Endothelial cell of umbilical vein (primary cell): ENCODE data around the gene ROPN1B. TPM values are rescaled to one million over a fixed set of nuclear protein-coding genes. Genes with fewer than 3 reads are reported as not detected.

Source experiments
- BruUV-seq: library from RNA; stranded (reverse); fragments of 400-500 nt; replicated peaks from 2 replicates; lab custom pipeline; 2021; lab: Mats Ljungman, UMichigan
- CTCF ChIA-PET: fragments of 300-600, 350-600 bp; sonication (Branson Sonifier 250); formaldehyde crosslinking; loops from one replicate; lab custom pipeline; 2021; ENCODE audit warnings: antibody characterized with exemption, inconsistent platforms; lab: Charles Lee
- POLR2A ChIA-PET: fragments of 300-600, 350-600 bp; sonication (Branson Sonifier 250); formaldehyde crosslinking; loops from one replicate; lab custom pipeline; 2021; ENCODE audit warnings: antibody characterized with exemption, inconsistent platforms; lab: Charles Lee
- DNase-seq: peaks from one replicate; pipeline ENCODE4 v3.0.0-alpha.2; 2011; ENCODE audit warnings: low read depth, low spot score
- FAIRE-seq: peaks from 2 replicates; lab custom pipeline; 2011; peaks lifted over from hg19 to GRCh38; lab: Jason Lieb, UNC
- H2AFZ ChIP-seq: 2 replicates; pipeline ENCODE4 v1.6.0; 2012; ENCODE audit warnings: low read depth, low read length, control low read depth, inconsistent platforms
- H3K27ac ChIP-seq: 2 replicates; pipeline ENCODE4 v1.5.1; 2011; ENCODE audit warnings: low read depth, mild to moderate bottlenecking, control low read depth, low read length, moderate library complexity; ENCODE audit not compliant: insufficient read depth
- H3K27me3 ChIP-seq, 2 experiments: 2 replicates each; pipeline versions ENCODE4 v1.6.0 to v1.6.1; 2011; ENCODE audit warnings: low read length in 2 of 2, mixed read lengths in 1 of 2; ENCODE audit not compliant: control insufficient read depth in 2 of 2, insufficient read depth in 2 of 2
- H3K36me3 ChIP-seq, 2 experiments: 2 replicates in 1 of 2; 3 replicates in 1 of 2; pipeline ENCODE4 v1.5.1; 2011; ENCODE audit warnings: low read length in 2 of 2, mild to moderate bottlenecking in 1 of 2, moderate library complexity in 1 of 2; ENCODE audit not compliant: control insufficient read depth in 2 of 2, insufficient read depth in 2 of 2; ENCODE audit errors: extremely low read depth in 1 of 2
- H3K4me1 ChIP-seq: 3 replicates; pipeline ENCODE4 v1.5.1; 2011; ENCODE audit warnings: mild to moderate bottlenecking, low read length; ENCODE audit not compliant: control insufficient read depth, insufficient read depth; ENCODE audit errors: extremely low read depth
- H3K4me2 ChIP-seq: 2 replicates; pipeline ENCODE4 v1.6.1; 2011; ENCODE audit warnings: low read length, control low read depth, mixed read lengths; ENCODE audit not compliant: insufficient read depth
- H3K4me3 ChIP-seq, 3 experiments: fragments of 200-600 bp in 1 of 3; sonication (generic), shearing (Covaris generic) in 1 of 3; replicated peaks in 1 of 3; 2 replicates each; pipeline ENCODE4 v1.5.1; 2011 to 2016; ENCODE audit warnings: control low read depth in 3 of 3, low read length in 3 of 3, mild to moderate bottlenecking in 2 of 3, inconsistent platforms in 1 of 3, low read depth in 1 of 3, moderate library complexity in 1 of 3; ENCODE audit not compliant: insufficient read depth in 1 of 3
- H3K79me2 ChIP-seq: 2 replicates; pipeline ENCODE4 v1.6.0; 2012; ENCODE audit warnings: low read length, inconsistent platforms; ENCODE audit not compliant: control insufficient read depth, insufficient read depth
- H3K9ac ChIP-seq: replicated peaks from 2 replicates; pipeline ENCODE3; 2011; ENCODE audit warnings: low read length, control low read depth; ENCODE audit not compliant: insufficient read depth; ENCODE audit errors: extremely low read depth
- H3K9me1 ChIP-seq: replicated peaks from 3 replicates; pipeline ENCODE4 v1.6.0; 2011; ENCODE audit warnings: mild to moderate bottlenecking, low read length; ENCODE audit not compliant: control insufficient read depth, insufficient read depth; ENCODE audit errors: extremely low read depth
- H3K9me3 ChIP-seq: replicated peaks from 2 replicates; pipeline ENCODE4 v1.5.1; 2012; ENCODE audit warnings: low read length, inconsistent platforms; ENCODE audit not compliant: control insufficient read depth, insufficient read depth
- H4K20me1 ChIP-seq: replicated peaks from 2 replicates; pipeline ENCODE3; 2011; ENCODE audit warnings: mild to moderate bottlenecking, low read length; ENCODE audit not compliant: control insufficient read depth, insufficient read depth; ENCODE audit errors: extremely low read depth
- EZH2 ChIP-seq: IDR thresholded peaks from 2 replicates; pipeline ENCODE4 v1.6.1; 2012; ENCODE audit warnings: borderline replicate concordance, low read depth, mild to moderate bottlenecking, moderate library complexity, low read length, inconsistent platforms; ENCODE audit not compliant: severe bottlenecking
- FOS ChIP-seq: IDR thresholded peaks from 2 replicates; pipeline ENCODE4 v1.6.1; 2011; ENCODE audit warnings: mild to moderate bottlenecking, low read length, moderate library complexity, borderline replicate concordance; ENCODE audit not compliant: insufficient read depth
- GATA2 ChIP-seq: IDR thresholded peaks from 2 replicates; pipeline ENCODE4 v1.7.0; 2011; ENCODE audit warnings: low read depth, mild to moderate bottlenecking, moderate library complexity, mixed read lengths, low read length; ENCODE audit not compliant: insufficient read length, insufficient read depth
- JUN ChIP-seq: IDR thresholded peaks from 2 replicates; pipeline ENCODE4 v1.6.1; 2011; ENCODE audit warnings: borderline replicate concordance, low read depth; ENCODE audit not compliant: insufficient read length, insufficient read depth
- MYC ChIP-seq: IDR thresholded peaks from one replicate; pipeline ENCODE4 v1.6.1; 2011; ENCODE audit warnings: mild to moderate bottlenecking, low read depth, low read length
- POLR2A ChIP-seq: IDR thresholded peaks from 2 replicates; pipeline ENCODE4 v1.6.1; 2012; ENCODE audit warnings: low read depth, mild to moderate bottlenecking, control low read depth, low read length
- POLR2AphosphoS5 ChIP-seq: IDR thresholded peaks from 2 replicates; pipeline ENCODE4 v1.6.1; 2012; ENCODE audit warnings: low read depth, mild to moderate bottlenecking, control low read depth, low read length, moderate library complexity; ENCODE audit not compliant: insufficient read depth
- dilution Hi-C: fragments of 300-500 bp; cut with MboI; formaldehyde crosslinking; loops from one replicate; pipeline ENCODE4 v1.15.0; 2019; ENCODE audit warnings: low sequenced_read_pairs; ENCODE audit not compliant: extremely low pct_ligation_motif_present
- intact Hi-C: fragments of 100-400 bp; cut with micrococcal nuclease; formaldehyde crosslinking; loops from one replicate; pipeline ENCODE4 v1.10.0; 2022
- polyA plus RNA-seq, 4 experiments: library from polyadenylated mRNA; depleted of rRNA in 3 of 4; stranded (reverse) in 3 of 4; unstranded in 1 of 4; fragments of >200 nt; gene quantifications; 2 replicates each; pipeline versions ENCODE4 v1.2.1 to v1.2.3, GENCODE V29; 2011 to 2012; ENCODE audit warnings: missing spikeins in 1 of 4
- total RNA-seq: library from RNA; stranded (reverse); gene quantifications from 2 replicates; pipeline ENCODE4 v1.2.3, GENCODE V29; 2021
- TF ChIP-seq, protein P1 (sequence below): IDR thresholded peaks from 2 replicates; pipeline ENCODE4 v1.6.1; 2011; ENCODE audit not compliant: insufficient read depth, insufficient read length
- TF ChIP-seq, protein P2 (sequence below), 2 donors: IDR thresholded peaks; 1 replicate in 1 of 2; 2 replicates in 1 of 2; pipeline ENCODE4 v1.5.1; 2011; ENCODE audit warnings: low read length in 2 of 2, mild to moderate bottlenecking in 2 of 2, moderate library complexity in 2 of 2, control low read depth in 1 of 2, inconsistent platforms in 1 of 2, low read depth in 1 of 2; ENCODE audit not compliant: insufficient read depth in 1 of 2; ENCODE audit errors: extremely low read depth in 1 of 2

The ROPN1B gene
- total and polyA plus RNA-seq, 2 donors (not counting 3 experiments of a cell fraction or from before 2014, with no cell fraction given), result not detected

DNA sequence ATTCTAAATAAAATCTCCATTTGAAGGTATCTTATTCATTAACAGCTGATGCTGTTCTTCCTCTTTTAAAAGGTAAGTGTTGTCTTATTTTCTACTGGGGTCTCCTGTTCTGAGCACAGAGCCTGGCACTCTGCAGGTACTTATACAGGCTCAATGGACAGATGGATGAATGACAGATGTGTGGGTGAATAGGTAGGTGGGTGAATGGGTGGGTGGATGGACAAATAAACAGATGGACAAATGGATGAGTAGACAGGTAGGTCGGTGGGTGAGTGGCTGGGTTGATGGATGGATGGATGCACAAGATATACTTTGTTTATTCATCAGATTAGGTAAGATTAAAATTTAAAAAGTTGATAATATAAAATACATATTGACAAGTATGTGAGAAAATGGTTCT, 61.5 kb downstream of the ROPN1B start:
- no peaks in the 10 kb centered on the region for H3K27me3 ChIP-seq
- no peak for TF ChIP-seq GATA2
- TF ChIP-seq EZH2, result no peak
- TF ChIP-seq, protein P1, sequence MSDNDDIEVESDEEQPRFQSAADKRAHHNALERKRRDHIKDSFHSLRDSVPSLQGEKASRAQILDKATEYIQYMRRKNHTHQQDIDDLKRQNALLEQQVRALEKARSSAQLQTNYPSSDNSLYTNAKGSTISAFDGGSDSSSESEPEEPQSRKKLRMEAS, result no peak
- TF ChIP-seq, protein P2, sequence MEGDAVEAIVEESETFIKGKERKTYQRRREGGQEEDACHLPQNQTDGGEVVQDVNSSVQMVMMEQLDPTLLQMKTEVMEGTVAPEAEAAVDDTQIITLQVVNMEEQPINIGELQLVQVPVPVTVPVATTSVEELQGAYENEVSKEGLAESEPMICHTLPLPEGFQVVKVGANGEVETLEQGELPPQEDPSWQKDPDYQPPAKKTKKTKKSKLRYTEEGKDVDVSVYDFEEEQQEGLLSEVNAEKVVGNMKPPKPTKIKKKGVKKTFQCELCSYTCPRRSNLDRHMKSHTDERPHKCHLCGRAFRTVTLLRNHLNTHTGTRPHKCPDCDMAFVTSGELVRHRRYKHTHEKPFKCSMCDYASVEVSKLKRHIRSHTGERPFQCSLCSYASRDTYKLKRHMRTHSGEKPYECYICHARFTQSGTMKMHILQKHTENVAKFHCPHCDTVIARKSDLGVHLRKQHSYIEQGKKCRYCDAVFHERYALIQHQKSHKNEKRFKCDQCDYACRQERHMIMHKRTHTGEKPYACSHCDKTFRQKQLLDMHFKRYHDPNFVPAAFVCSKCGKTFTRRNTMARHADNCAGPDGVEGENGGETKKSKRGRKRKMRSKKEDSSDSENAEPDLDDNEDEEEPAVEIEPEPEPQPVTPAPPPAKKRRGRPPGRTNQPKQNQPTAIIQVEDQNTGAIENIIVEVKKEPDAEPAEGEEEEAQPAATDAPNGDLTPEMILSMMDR (IDR thresholded peaks at IDR 0.05; ENCODE audit: extremely low read depth in 1 of 2, insufficient read depth in 1 of 2, low read depth in 1 of 2, low read length in 2 of 2), result no peak
- TF ChIP-seq POLR2A, result no peak
- TF ChIP-seq MYC, result no peak
- TF ChIP-seq JUN, result no peak
- no peak for TF ChIP-seq POLR2AphosphoS5
- TF ChIP-seq FOS, result no peak
- H3K9me1 ChIP-seq, result no peaks in the 10 kb centered on the region
- FAIRE-seq, result no peak
- dilution Hi-C loops, result no loop called here
- no peaks in the 10 kb centered on the region for H4K20me1 ChIP-seq
- peaks cover 0 to 8% of the 10 kb centered on the region in 2 experiments for H3K36me3 ChIP-seq
- no TSS peak for BruUV-seq
- no peak overlapping the region for H3K27ac ChIP-seq
- H3K4me2 ChIP-seq, result no peak overlapping the region
- no peaks in the 10 kb centered on the region for H3K4me1 ChIP-seq
- no peaks in the 10 kb centered on the region for H3K79me2 ChIP-seq
- H3K4me3 ChIP-seq, result no peak overlapping the region
- ChIA-PET CTCF (no interaction called here), POLR2A (no interaction called here)
- no peak for DNase-seq
- intact Hi-C loops, result no loop called here
- no peaks in the 10 kb centered on the region for H3K9me3 ChIP-seq
- H2AFZ ChIP-seq, result no peak overlapping the region
- no peak overlapping the region for H3K9ac ChIP-seq
